ENCODE data around the gene NUP50.

Gene NUP50

GRCh38 chr22:45194686-45195085 lies 31.0 kb downstream of the NUP50 start:
- no peak for DNase-seq (ENCODE audit: low read depth)

- no peak for DNase-seq (ENCODE audit: low read depth)
Measured at GRCh38 chr22:45195616-45196015, 31.9 kb downstream of the NUP50 start.

- DNase-seq (ENCODE audit: low read depth), result no peak
Measured at GRCh38 chr22:45196308-45196707, 32.6 kb downstream of the NUP50 start.

- no peak for DNase-seq (ENCODE audit: low read depth)
Measured at GRCh38 chr22:45196926-45197605, 33.3 kb downstream of the NUP50 start.

GRCh38 chr22:45197606-45198462 lies 34.1 kb downstream of the NUP50 start:
- no peak for DNase-seq (ENCODE audit: low read depth)

- DNase-seq (ENCODE audit: low read depth), result no peak
Measured at GRCh38 chr22:45198463-45198795, 34.7 kb downstream of the NUP50 start.

GRCh38 chr22:45199723-45200122 lies 36.0 kb downstream of the NUP50 start:
- no peak for DNase-seq (ENCODE audit: low read depth)

- DNase-seq (ENCODE audit: low read depth), result no peak
Measured at GRCh38 chr22:45200230-45200629, 36.5 kb downstream of the NUP50 start.

- DNase-seq (ENCODE audit: low read depth), result no peak
Measured at GRCh38 chr22:45200860-45201511, 37.3 kb downstream of the NUP50 start.

DNA sequence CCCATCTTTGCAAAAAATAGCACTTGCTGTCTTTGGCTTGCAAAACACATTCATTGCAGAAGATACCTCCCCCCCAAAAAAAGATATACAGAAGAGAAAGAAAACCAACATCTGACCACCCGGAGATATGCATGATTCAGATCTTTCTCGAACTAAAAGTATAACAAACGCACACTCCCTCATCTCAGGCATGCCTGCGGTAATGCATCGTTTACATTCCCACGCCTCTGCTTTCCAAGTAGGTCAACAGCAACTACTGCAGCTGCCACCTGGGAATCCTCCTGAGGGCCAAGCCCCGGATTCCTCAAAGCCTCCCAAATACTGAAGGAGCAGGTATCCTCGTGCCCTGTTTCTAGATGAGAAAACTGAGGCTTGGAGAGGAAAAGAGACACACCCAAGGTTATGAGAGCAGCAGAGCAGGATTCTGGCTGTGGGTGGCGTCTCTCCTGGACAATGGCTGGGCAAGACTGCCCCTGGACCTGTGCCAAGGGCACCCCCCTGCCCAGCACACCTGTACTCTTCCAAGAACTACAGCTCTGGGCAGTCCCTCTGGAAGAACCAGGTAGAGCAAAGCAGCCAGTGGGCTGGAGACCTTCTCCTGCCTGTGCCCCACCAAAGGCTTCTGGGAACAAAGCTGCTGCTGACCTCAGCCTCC lies 38.1 kb downstream of the NUP50 start:
- no peak for DNase-seq (ENCODE audit: low read depth)

GRCh38 chr22:45202333-45203149 lies 38.8 kb downstream of the NUP50 start:
- DNase-seq (ENCODE audit: low read depth), result no peak

- DNase-seq (ENCODE audit: low read depth), result no peak
Measured at GRCh38 chr22:45203150-45203951, 39.6 kb downstream of the NUP50 start.

DNA sequence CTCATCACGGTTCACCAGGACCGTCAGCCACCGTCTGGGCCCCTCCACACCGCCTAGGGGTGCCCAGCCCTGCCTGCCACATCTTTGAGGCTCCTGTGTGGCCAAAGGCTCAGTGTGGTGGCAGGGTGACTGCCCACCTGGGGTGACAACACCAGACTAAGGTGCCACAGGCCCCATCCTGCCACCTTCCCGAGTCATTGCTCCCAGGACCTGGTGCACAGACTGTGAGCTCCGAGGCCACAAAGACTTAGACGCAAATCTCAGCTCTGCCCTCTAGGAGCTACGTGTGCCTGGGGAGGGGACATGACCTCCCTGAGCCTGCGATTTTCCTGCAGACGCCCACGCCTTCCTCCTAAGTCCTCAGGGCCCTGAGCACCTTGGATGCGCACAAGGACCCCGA lies 40.5 kb downstream of the NUP50 start:
- no peak for DNase-seq (ENCODE audit: low read depth)

- DNase-seq (ENCODE audit: low read depth), result no peak
Measured at GRCh38 chr22:45204819-45205218, 41.1 kb downstream of the NUP50 start.

DNA sequence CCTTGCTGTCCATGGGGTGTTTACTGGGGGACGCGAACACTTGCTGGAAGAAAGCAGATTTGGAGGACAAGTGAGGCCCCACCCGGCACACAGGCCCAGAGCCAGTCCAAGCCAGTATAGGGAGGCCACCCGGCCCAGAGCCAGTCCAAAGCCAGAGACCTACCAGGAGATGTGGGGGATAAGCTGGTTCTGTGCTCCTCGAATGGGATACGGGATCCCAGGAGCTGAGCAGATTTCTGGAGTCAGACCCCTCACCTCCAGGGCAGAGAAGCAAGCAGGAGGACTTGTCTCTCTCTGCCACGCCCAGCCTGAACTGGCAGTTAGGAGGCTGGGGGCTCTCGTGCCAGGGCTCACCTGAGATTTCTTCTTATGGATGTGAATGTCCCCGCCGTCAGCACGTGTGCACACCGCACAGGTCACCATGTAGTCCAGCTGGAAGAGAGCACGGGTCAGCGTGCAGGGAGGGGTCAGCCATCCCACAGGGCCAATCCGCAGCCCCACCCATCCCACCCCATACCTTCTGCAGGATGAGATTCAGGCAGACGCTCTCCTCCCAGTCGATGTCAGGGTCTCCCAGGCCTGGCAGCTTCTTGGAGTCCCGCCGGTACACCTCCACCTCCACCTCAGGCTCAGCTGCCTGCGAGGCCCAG lies 41.7 kb downstream of the NUP50 start:
- DNase-seq (ENCODE audit: low read depth), result no peak

DNA sequence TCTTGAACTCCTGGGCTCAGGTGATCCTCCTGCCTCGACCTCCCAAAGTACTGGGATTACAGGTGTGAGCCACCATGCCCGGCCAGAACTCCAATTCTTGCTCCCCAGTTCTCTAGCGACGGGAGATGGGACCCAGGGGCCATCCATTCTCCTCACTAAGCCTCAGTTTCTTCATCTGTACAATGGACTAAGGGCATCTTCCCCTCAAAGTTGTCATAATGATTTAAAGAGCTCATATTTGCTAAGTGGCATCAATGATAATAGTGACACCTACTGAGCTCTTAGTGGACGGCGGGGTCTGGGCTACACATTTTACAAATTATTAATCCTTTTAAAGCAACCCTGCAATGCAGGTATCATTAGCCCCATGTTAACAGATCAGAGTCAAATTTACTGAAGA lies 42.5 kb downstream of the NUP50 start:
- no peak for DNase-seq (ENCODE audit: low read depth)

DNA sequence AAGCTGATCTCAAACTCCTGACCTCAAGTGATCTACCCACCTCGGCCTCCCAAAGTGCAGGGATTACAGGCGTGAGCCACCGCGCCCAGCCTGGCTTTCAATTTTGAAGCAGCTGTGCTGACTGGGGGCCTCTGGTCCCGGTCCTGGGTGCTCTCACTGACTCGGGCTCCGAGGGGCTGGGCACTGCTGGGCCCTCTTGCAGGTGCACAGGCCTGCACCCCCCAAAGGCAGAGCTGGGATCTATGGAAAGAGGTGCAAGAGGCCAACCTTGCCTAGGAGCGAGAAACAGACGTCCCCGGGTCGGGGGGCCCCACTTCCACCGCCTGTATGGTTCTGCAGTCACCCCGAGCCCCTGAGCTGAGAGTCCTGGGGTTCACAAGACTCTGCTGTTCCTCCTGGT lies 43.8 kb downstream of the NUP50 start:
- no peak for DNase-seq (ENCODE audit: low read depth)

GRCh38 chr22:45207981-45208664 lies 44.4 kb downstream of the NUP50 start:
- DNase-seq (ENCODE audit: low read depth), result no peak

DNA sequence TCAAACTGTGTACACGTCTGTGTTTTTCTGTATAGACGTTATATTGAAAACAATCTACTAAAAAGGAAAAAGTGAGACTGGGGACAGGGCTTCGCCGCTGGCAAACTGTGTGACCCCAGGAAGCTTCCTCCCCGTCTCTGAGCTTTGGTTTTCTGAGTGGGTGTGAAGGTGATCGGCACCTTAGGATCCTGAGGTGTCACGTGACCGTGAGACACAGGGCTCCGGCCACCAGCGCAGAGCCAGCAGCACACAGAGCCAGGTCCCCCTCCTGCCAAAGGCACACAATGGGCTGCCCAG lies 44.9 kb downstream of the NUP50 start:
- DNase-seq (ENCODE audit: low read depth), result no peak

All from activated T-helper 1 cell treated with Interleukin-2 at 50 U/mL for 16 hours (primary cell).